HL-60 (cell line): ENCODE data around the gene SWAP70.
A peak's percentile ranks its signal among the peaks of the same experiment; 100 is the strongest.

ENCODE experiments used
- DNase-seq, 2 experiments: peaks; one replicate each; pipeline ENCODE4 v3.0.0-alpha.2; 2010 to 2020; ENCODE audit warnings: low read depth in 1 of 2, low spot score in 1 of 2
- H3K27ac ChIP-seq: fragments of 250-450 bp; sonication (Bioruptor Pico); replicated peaks from 2 replicates; pipeline ENCODE4 v1.5.1; 2020; ENCODE audit warnings: mild to moderate bottlenecking, moderate library complexity
- H3K27me3 ChIP-seq: fragments of 250-450 bp; sonication (Bioruptor Pico); 2 replicates; pipeline ENCODE4 v1.5.1; 2021; ENCODE audit warnings: mild to moderate bottlenecking, moderate library complexity; ENCODE audit not compliant: insufficient read depth, poor library complexity, severe bottlenecking
- H3K4me3 ChIP-seq: replicated peaks from 2 replicates; pipeline ENCODE4 v1.5.1; 2011; ENCODE audit warnings: mild to moderate bottlenecking, control low read depth, low read length; ENCODE audit not compliant: insufficient read depth
- GABPA ChIP-seq: IDR thresholded peaks from 2 replicates; pipeline ENCODE4 v1.6.1; 2012; ENCODE audit warnings: low read depth
- POLR2AphosphoS5 ChIP-seq: IDR thresholded peaks from 2 replicates; pipeline ENCODE4 v1.6.1; 2012; ENCODE audit warnings: low read depth
- SPI1 ChIP-seq: IDR thresholded peaks from 2 replicates; pipeline ENCODE4 v1.6.1; 2012; ENCODE audit warnings: low read depth, mild to moderate bottlenecking, borderline replicate concordance
- TF ChIP-seq, protein P1 (sequence below): IDR thresholded peaks from 2 replicates; pipeline ENCODE4 v1.6.1; 2012; ENCODE audit warnings: low read depth; ENCODE audit not compliant: insufficient replicate concordance
- TF ChIP-seq, protein P2 (sequence below): IDR thresholded peaks from one replicate; pipeline ENCODE4 v1.5.1; 2011; ENCODE audit warnings: low read length, control low read depth, inconsistent platforms; ENCODE audit not compliant: insufficient read depth

SWAP70 gene

GRCh38 chr11:9756878-9757277, 93.0 kb downstream of the SWAP70 start:
- Histone ChIP-seq H3K4me3 (no peak overlapping the region), H3K27ac (peak overlapping the region; percentile 95), H3K27me3 (no peaks in the 10 kb centered on the region)
- no peak for DNase-seq
- TF ChIP-seq, protein P1, sequence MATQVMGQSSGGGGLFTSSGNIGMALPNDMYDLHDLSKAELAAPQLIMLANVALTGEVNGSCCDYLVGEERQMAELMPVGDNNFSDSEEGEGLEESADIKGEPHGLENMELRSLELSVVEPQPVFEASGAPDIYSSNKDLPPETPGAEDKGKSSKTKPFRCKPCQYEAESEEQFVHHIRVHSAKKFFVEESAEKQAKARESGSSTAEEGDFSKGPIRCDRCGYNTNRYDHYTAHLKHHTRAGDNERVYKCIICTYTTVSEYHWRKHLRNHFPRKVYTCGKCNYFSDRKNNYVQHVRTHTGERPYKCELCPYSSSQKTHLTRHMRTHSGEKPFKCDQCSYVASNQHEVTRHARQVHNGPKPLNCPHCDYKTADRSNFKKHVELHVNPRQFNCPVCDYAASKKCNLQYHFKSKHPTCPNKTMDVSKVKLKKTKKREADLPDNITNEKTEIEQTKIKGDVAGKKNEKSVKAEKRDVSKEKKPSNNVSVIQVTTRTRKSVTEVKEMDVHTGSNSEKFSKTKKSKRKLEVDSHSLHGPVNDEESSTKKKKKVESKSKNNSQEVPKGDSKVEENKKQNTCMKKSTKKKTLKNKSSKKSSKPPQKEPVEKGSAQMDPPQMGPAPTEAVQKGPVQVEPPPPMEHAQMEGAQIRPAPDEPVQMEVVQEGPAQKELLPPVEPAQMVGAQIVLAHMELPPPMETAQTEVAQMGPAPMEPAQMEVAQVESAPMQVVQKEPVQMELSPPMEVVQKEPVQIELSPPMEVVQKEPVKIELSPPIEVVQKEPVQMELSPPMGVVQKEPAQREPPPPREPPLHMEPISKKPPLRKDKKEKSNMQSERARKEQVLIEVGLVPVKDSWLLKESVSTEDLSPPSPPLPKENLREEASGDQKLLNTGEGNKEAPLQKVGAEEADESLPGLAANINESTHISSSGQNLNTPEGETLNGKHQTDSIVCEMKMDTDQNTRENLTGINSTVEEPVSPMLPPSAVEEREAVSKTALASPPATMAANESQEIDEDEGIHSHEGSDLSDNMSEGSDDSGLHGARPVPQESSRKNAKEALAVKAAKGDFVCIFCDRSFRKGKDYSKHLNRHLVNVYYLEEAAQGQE = no peak
- TF ChIP-seq POLR2AphosphoS5 = no peak
- TF ChIP-seq SPI1 = no peak
- TF ChIP-seq, protein P2, sequence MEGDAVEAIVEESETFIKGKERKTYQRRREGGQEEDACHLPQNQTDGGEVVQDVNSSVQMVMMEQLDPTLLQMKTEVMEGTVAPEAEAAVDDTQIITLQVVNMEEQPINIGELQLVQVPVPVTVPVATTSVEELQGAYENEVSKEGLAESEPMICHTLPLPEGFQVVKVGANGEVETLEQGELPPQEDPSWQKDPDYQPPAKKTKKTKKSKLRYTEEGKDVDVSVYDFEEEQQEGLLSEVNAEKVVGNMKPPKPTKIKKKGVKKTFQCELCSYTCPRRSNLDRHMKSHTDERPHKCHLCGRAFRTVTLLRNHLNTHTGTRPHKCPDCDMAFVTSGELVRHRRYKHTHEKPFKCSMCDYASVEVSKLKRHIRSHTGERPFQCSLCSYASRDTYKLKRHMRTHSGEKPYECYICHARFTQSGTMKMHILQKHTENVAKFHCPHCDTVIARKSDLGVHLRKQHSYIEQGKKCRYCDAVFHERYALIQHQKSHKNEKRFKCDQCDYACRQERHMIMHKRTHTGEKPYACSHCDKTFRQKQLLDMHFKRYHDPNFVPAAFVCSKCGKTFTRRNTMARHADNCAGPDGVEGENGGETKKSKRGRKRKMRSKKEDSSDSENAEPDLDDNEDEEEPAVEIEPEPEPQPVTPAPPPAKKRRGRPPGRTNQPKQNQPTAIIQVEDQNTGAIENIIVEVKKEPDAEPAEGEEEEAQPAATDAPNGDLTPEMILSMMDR = no peak
- TF ChIP-seq GABPA = no peak

- TF ChIP-seq POLR2AphosphoS5 (peak; percentile 88), GABPA (no peak)
- TF ChIP-seq, protein P1 = no peak
- TF ChIP-seq, protein P2 = peak; percentile 36
- peak overlapping the region; percentile 95 for H3K27ac ChIP-seq
- no peaks in the 10 kb centered on the region for H3K27me3 ChIP-seq
- DNase-seq = peak; percentile 76 to 92
- H3K4me3 ChIP-seq = peak overlapping the region; percentile 56
Observed at GRCh38 chr11:9757809-9758636, 94.1 kb downstream of the SWAP70 start.

GRCh38 chr11:9758637-9759518, 95.0 kb downstream of the SWAP70 start:
- no peaks in the 10 kb centered on the region for H3K27me3 ChIP-seq
- H3K27ac ChIP-seq = peak overlapping the region; percentile 95
- peak; percentile 41 to 75 for DNase-seq
- TF ChIP-seq, protein P2 = no peak
- TF ChIP-seq SPI1 (no peak), GABPA (no peak), POLR2AphosphoS5 (0 out of 2 replicates have a peak, but pooled peaks have one; percentile 28)
- TF ChIP-seq, protein P1 = no peak
- H3K4me3 ChIP-seq = peak overlapping the region; percentile 56
